Stomach (tissue), 9 donors: ENCODE results near the gene HS6ST1. TPM values are rescaled to one million over a fixed set of nuclear protein-coding genes. Genes with fewer than 3 reads are reported as not detected.
A peak's percentile ranks its signal among the peaks of the same experiment; 100 is the strongest.

Source experiments
- DNase-seq, 2 donors: peaks; one replicate each; pipeline versions ENCODE4 v3.0.0 to v3.0.0-alpha.2; 2013 to 2019
- H3K27ac ChIP-seq, 5 donors: fragments of 200-600 bp in 4 of 5; sonication (generic) in 4 of 5; one replicate each; pipeline ENCODE4 v1.5.1; 2013 to 2019; ENCODE audit warnings: mild to moderate bottlenecking in 1 of 5, moderate library complexity in 1 of 5
- H3K27me3 ChIP-seq, 3 donors: fragments of 200-600 bp; sonication (generic); one replicate each; pipeline ENCODE4 v1.5.1; 2017 to 2019; ENCODE audit warnings: mixed run types in 1 of 3
- H3K36me3 ChIP-seq, 4 donors: fragments of 200-600 bp; sonication (generic); 1 replicate in 3 of 4; 2 replicates in 1 of 4; pipeline ENCODE4 v1.5.1; 2016 to 2019
- H3K4me1 ChIP-seq, 4 donors: fragments of 200-600 bp; sonication (generic); one replicate each; pipeline ENCODE4 v1.5.1; 2016 to 2019
- H3K4me3 ChIP-seq, 4 donors: fragments of 200-600 bp; sonication (generic) in 3 of 4; one replicate each; pipeline ENCODE4 v1.5.1; 2016 to 2019; ENCODE audit warnings: mild to moderate bottlenecking in 1 of 4
- H3K9me3 ChIP-seq, 4 donors: fragments of 200-600 bp; sonication (generic); one replicate each; pipeline ENCODE4 v1.5.1; 2016 to 2019
- EP300 ChIP-seq: sonication (generic); formaldehyde crosslinking; IDR thresholded peaks from one replicate; pipeline ENCODE4 v1.6.1; 2017; ENCODE audit warnings: antibody characterized with exemption
- POLR2A ChIP-seq, 4 donors: fragments of 450-650 bp; IDR thresholded peaks; one replicate each; pipeline ENCODE4 v1.6.1; 2016; ENCODE audit warnings: antibody characterized with exemption in 4 of 4, control low read depth in 2 of 4, mild to moderate bottlenecking in 1 of 4, moderate library complexity in 1 of 4
- POLR2AphosphoS5 ChIP-seq, 3 donors: sonication (generic); formaldehyde crosslinking; IDR thresholded peaks; one replicate each; pipeline ENCODE4 v1.6.1; 2016; ENCODE audit warnings: antibody characterized with exemption in 3 of 3
- WGBS, 5 donors: extraction: QIAGEN DNeasy Blood & Tissue Kit in 3 of 5; methylation state at CpG; one replicate each; pipeline versions ENCODE4 v1.1.5 to v1.1.7; 2013 to 2018; 5-methylcytosine and 5-hydroxymethylcytosine counted together
- intact Hi-C: fragments of 100-400 bp; cut with DNase I; formaldehyde crosslinking; loops from one replicate; pipeline ENCODE4 v1.15.1; 2023; ENCODE audit warnings: low total_unique reads
- polyA plus RNA-seq, 3 donors: library from polyadenylated mRNA; stranded (reverse); fragments of 200-250 nt; gene quantifications; one replicate each; pipeline ENCODE4 v1.2.3, GENCODE V29; 2013
- total RNA-seq, 5 donors: library from RNA; depleted of rRNA; stranded (reverse); fragments of >200 nt; gene quantifications; one replicate each; pipeline versions ENCODE4 v1.1.0 to v1.2.3, GENCODE V29; 2014 to 2016
- TF ChIP-seq, protein P1 (sequence below), 7 experiments: fragments of 450-650 bp in 4 of 7; fragments of 200-600 bp in 3 of 7; sonication (generic) in 3 of 7; IDR thresholded peaks; one replicate each; pipeline ENCODE4 v1.5.1; 2016 to 2019; ENCODE audit warnings: antibody characterized with exemption in 7 of 7, control low read depth in 2 of 7, mild to moderate bottlenecking in 1 of 7
- donor health status: healthy with polysubstance abuse.
- donor health status: Bipolar disorder and iron deficiency.
- donor health status: healthy.

The HS6ST1 gene
- total and polyA plus RNA-seq, 8 donors = 2.9 to 178 (median 12.8) TPM

DNA sequence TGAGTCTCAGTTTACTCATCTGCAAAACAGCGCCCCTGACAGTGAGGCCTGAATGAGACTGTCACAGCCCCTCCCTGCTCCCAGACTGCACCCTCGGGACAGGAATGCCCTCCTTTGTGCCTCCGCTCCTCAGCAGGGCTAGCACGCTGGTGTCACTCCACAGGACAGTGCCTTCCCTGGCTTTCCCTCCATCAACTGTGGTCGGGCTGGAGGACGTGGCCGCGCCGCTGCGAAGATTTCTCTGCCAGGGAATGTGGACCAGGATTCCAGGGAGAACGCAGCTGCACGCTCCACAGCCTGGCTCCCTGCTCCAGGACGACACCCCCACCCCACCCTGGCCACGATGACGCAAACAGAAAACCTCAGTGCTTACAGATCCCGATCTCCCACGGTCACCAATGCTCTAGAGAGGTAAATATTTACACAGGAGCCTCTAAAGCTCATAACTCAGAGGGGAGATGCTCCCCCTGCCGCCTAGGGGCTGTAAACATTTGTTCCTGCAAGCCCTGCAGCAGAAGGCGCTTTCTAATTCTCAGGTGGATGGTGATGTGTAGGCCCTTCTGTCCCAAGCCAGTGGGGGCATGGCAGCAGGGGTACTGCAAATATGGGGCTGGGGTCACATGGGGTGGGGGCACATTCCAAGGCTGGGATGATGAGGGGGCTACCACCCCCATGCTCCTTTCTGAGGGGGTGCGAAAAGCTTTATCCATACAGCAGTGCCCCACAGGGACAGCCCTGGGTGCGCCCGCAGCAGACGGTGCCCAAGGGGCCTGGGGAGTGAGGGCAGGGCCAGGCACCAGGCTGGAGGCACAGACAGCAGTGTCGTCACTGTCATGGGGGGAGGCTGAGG, 12.4 kb downstream of the HS6ST1 start:
- intact Hi-C loops = loop anchor here (10.0 kb wide), 1 partner anchor 132 kb away; no protein-coding TSS in a partner anchor
- peak overlapping the region; percentile 40 to 85 (median 74) for H3K27ac ChIP-seq
- H3K27me3 ChIP-seq = no peaks in the 10 kb centered on the region
- peak; percentile 49 to 92 for DNase-seq
- H3K4me1 ChIP-seq = peaks cover 60 to 96% (median 89%) of the 10 kb centered on the region in 4 donors
- peak overlapping the region in 1 of 4 donors; percentile 1 for H3K4me3 ChIP-seq
- H3K36me3 ChIP-seq = peaks cover 0 to 5% (median 2%) of the 10 kb centered on the region in 4 donors
- no peaks in the 10 kb centered on the region for H3K9me3 ChIP-seq
- 39 to 61% (median 54%) methylated on average over 14 to 24 of the region's 24 CpGs for WGBS, 5 donors
- TF ChIP-seq POLR2A (IDR thresholded peaks at IDR 0.05) (no peak), EP300 (peak; percentile 39), POLR2AphosphoS5 (IDR thresholded peaks at IDR 0.05) (peak; percentile 51 to 68 (median 65))
- TF ChIP-seq, protein P1, sequence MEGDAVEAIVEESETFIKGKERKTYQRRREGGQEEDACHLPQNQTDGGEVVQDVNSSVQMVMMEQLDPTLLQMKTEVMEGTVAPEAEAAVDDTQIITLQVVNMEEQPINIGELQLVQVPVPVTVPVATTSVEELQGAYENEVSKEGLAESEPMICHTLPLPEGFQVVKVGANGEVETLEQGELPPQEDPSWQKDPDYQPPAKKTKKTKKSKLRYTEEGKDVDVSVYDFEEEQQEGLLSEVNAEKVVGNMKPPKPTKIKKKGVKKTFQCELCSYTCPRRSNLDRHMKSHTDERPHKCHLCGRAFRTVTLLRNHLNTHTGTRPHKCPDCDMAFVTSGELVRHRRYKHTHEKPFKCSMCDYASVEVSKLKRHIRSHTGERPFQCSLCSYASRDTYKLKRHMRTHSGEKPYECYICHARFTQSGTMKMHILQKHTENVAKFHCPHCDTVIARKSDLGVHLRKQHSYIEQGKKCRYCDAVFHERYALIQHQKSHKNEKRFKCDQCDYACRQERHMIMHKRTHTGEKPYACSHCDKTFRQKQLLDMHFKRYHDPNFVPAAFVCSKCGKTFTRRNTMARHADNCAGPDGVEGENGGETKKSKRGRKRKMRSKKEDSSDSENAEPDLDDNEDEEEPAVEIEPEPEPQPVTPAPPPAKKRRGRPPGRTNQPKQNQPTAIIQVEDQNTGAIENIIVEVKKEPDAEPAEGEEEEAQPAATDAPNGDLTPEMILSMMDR (IDR thresholded peaks at IDR 0.05) = peak in 1 of 7 experiments; percentile 19

DNA sequence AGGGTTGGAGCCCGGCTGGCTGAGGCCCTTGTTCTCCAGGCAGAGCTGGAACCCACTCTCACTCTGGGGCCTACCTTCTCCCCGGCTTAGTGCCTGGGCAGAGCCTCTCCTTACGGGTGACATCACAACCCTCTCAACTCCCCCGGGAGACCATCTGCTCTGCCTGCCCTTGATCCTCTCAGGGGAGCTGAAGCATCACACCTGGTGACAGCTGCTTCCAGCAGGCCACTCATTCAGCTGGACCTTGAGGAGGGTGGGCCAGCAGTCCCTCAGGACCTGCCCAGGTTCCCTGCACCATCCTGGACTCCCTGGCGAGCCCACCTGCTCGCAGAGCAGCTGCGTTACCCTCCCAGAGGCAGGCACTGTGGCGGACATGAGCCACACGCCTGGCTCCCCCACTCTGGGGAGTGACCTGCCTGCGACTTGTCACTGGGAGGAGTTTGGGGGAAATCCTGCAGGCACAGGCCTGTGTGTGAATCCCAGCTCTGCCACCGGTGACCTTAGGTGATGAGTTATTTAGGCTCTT, 13.1 kb downstream of the HS6ST1 start:
- TF ChIP-seq, protein P1 (IDR thresholded peaks at IDR 0.05) = no peak
- TF ChIP-seq EP300 = no peak
- no peak for TF ChIP-seq POLR2AphosphoS5 (IDR thresholded peaks at IDR 0.05)
- TF ChIP-seq POLR2A (IDR thresholded peaks at IDR 0.05) = no peak
- Histone ChIP-seq H3K27me3 (no peaks in the 10 kb centered on the region), H3K27ac (peak overlapping the region; percentile 40 to 85 (median 74)), H3K36me3 (peaks cover 0 to 5% (median 0%) of the 10 kb centered on the region in 4 donors), H3K9me3 (no peaks in the 10 kb centered on the region), H3K4me1 (peaks cover 65 to 97% (median 89%) of the 10 kb centered on the region in 4 donors), H3K4me3 (peak overlapping the region in 1 of 4 donors; percentile 20)
- WGBS, 5 donors = 45 to 63% (median 52%) methylated on average over 5 to 11 of the region's 11 CpGs
- intact Hi-C loops = loop anchor here (10.0 kb wide), 1 partner anchor 131 kb away; no protein-coding TSS in a partner anchor
- peak in 1 of 2 donors; percentile 74 for DNase-seq

DNA sequence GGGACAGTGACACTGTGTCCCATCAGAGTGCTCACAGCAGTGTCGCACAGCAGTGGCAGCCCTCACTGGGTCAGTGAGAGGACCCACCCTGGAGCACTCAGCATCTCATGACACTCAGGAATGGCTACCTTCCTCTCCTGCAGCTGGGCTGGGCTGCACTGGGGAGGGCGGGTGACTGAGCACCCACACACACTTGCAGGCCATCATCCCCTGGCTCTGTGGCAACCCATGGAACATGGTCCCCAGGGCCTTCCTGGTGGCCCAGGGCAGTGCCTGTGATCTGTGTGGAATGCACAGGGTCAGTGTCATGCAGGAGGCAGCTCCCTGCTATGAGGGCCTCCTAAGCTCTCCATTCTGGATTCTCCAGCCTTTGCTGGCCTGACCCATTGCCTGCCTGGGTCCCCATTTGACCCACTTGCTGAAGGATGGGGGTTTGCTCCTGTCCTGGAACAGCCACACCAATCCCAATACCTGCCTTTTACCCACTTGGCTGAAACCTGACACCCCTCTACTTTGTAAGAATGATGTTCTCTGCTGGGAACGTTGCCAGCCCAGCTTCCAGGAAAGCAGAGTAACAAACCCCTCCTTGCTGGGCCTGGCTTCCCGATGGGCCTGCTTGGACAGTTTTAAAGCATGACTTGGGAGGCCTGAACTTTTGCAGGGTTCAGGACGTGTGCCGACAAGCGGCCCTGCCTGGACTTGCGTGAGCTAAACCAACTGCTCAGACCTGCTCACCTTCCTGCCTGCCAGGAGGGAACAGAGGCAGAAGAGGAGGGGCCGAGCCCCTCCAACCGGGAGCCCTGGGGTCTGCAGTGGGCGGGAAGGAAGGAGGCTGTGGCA, 13.7 kb downstream of the HS6ST1 start:
- Histone ChIP-seq H3K4me1 (peaks cover 62 to 97% (median 87%) of the 10 kb centered on the region in 4 donors), H3K9me3 (no peaks in the 10 kb centered on the region), H3K36me3 (no peaks in the 10 kb centered on the region), H3K4me3 (peak overlapping the region in 1 of 4 donors; percentile 20), H3K27ac (peak overlapping the region; percentile 40 to 85 (median 74)), H3K27me3 (no peaks in the 10 kb centered on the region)
- intact Hi-C loops = loop anchor here (10.0 kb wide), 1 partner anchor 130 kb away; no protein-coding TSS in a partner anchor
- DNase-seq = peak; percentile 73 to 95
- TF ChIP-seq POLR2A (IDR thresholded peaks at IDR 0.05) = no peak
- TF ChIP-seq POLR2AphosphoS5 (IDR thresholded peaks at IDR 0.05) = peak; percentile 49 to 71 (median 64)
- TF ChIP-seq EP300 = peak; percentile 39
- TF ChIP-seq, protein P1 (IDR thresholded peaks at IDR 0.05) = no peak
- WGBS, 5 donors = 27 to 44% (median 40%) methylated on average over 10 to 11 of the region's 11 CpGs
